NAMALWA (cell line): ENCODE data around the gene KIF17.

Experiments used
- DNase-seq: peaks from one replicate; pipeline ENCODE4 v3.0.0-alpha.2; 2015; ENCODE audit warnings: low spot score

KIF17 gene

DNA sequence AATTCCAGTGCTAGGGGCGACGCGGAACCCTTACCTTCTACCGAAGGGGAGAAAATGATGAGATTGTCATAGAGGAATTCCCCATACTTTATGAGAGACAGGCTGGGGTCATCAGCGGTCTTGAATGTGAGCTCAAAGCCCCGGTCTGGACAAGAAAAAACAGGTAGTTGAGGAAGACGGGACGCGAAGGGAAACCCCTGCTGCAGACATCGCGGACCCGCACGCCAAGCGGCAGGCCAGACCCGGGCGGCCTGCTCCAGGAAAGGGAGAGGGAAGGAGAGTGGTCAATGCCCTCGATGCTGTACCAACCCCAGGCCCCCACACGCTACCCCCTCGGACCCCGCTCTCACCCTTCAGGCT is 57.0 kb downstream of the KIF17 start:
- no peak for DNase-seq

DNA sequence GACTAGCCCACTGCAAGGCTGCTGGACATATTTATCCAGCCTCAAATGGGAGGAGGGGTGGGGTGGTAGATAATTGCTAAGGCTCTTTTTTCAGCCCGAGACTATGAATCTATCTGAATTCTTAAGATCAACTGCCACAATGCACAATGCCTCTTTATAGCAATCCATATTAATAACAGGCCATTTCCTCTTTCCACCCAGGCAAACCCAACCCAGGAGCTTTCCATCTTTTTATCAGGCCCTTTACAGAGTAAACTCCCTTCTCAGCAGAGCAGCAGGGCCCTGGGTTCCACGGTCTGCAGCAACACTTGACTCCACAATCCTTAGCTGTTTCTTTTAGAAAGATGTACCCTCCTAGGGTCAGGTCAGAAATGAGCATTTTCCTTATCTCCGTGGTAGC is 57.4 kb downstream of the KIF17 start:
- no peak for DNase-seq

DNA sequence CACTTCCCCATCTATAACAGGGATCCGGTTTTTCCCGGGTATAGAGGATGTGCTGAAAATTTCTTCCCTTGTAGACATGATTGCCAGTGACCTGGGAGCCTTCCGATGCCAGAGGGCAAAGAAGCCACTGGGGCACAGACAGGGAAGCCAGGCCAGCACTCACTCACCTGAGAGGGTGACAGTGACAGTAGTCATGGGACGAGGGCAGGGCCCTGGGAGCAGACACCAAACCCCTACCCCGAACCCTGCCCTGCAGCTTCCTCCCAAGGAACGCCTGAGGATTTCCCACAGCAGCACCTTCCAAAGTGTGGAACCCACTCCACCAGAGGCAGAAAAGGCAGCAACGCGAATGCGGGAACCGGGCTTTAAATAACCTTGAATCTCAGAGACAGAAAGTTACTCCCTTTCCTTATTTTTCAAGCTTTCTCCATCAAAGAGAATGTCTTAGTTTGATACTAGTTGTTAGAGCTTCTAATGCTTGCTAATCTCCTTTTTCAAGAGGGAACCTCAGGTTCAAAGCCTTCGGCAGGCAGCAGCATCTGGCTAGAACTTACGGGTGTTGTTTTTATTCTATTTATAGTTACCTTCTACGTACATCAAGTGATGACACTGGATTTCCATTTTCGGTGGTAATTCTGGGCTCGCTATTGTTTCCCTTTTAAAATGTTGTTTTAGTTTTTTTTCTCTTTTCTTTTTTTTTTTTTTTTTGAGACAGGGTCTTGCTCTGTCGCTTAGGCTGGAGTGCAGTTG is 59.5 kb downstream of the KIF17 start:
- no peak for DNase-seq

DNA sequence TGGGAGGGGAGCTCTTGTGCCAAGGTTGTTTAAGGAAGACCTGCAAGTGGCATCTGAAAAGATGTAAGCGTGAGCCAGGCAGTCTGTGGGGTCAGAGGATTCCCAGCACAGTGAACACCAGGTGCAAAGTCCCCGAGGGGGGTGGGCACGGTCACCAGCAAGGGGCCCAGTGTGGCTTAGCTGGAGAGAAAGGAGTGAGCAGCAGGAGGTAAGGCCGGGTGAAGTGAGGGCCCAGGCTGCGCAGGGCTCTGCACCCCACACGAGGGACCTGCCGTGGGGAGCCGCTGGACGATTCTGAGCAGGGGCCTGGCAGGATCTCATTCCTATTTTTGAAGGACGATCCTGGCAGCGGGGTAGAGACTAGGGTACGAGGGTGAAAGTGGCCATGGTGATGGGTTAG is 60.8 kb downstream of the KIF17 start:
- DNase-seq, result no peak

DNA sequence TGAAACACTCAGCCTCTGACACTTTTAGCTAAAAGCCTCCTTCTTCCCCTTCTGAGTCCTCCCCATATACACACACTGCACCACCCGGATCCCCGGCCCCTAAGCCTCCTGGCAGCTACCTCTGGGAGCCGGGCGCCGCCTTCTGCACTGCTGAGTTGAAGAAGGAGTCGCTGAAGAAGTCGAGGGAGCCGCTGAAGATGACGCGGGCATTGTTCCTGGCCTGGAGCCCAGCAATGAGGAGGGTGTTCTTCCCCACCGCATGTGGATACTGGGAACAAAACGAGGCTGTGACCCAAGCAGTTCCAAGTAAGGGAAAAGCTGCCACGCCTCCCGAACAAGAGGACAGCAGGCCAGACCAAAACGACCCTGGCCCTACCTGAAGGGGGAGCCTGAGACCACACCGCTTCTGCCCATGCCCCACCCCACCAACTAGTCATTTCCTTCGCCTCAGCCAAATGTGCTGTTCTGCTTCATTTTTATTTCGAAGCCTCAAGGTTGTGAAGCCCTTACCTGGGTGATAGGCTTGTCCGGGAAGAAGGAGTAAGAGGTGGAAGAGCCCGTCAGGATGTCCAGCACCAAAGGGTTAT is 63.6 kb downstream of the KIF17 start:
- no peak for DNase-seq

DNA sequence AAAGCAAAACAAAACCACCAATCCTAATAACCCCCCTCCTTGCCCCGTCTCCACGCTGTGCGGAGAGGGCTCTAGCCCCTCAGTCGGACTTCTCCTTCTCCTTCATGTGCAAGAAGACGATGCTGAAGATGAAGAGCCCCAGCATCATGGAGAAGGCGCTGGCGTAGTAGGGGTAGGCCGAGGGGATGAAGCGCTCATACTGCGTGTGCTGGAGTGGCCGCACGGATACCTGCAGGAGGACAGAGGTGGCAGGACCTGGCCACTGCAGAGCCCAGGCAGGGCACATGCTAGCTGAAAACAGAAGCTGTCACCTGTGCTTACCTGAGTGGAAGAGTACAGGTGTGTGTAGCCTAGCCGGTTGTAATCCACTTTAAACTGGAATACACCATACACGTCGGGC is 65.5 kb downstream of the KIF17 start:
- no peak for DNase-seq

DNA sequence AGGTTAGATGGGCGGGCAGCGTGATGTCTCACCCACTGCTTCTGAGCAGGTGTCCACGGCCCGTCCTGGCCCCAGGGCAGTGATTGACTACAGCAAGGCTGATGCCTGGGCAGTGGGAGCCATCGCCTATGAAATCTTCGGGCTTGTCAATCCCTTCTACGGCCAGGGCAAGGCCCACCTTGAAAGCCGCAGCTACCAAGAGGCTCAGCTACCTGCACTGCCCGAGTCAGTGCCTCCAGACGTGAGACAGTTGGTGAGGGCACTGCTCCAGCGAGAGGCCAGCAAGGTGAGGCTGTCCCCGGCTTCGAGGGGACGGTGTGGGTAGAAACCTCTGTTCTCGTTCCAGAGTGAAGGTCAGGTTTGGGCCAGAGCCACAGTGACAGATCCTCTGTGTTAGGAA is 68.9 kb downstream of the KIF17 start:
- no peak for DNase-seq

DNA sequence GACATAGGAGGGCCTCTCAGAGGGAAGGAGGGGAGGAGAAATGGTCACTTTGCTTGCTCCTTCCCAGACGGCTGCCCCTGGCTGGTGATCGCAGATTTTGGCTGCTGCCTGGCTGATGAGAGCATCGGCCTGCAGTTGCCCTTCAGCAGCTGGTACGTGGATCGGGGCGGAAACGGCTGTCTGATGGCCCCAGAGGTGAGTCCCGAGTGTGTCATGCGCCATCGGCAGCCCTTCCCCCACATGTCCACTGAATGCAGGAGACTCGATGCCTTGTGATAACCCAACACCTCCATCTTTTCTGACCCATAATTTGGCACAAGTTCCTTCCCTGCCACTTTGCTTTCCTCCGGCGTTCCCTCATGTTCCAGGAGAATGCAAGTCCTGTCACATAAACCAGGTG is 69.4 kb downstream of the KIF17 start:
- DNase-seq, result no peak

DNA sequence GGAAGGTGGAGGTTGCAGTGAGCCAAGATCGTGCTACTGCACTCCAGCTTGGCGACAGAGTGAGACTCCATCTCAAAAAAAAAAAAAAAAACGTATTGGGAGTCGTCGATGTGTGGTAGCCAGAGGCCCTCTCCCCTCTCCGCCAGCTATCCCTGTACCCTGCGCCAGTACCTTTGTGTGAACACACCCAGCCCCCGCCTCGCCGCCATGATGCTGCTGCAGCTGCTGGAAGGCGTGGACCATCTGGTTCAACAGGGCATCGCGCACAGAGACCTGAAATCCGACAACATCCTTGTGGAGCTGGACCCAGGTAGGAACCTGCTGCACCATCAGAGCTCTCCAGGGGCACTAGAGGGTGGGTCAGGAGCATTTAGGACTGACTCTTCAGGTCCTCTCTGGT is 72.4 kb downstream of the KIF17 start:
- DNase-seq, result no peak

DNA sequence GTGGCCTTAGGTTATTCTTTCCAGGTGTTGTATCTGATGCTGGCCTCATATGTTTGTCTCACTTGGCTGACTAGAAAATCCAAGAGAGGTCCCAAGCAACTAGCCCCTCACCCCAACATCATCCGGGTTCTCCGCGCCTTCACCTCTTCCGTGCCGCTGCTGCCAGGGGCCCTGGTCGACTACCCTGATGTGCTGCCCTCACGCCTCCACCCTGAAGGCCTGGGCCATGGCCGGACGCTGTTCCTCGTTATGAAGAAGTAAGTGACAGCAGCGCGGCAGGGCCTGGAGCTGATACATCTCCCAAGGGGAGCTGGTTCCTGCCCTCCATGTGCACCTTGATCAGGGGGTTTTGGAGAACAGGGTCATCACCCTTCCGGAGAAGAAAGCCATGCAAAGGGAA is 73.4 kb downstream of the KIF17 start:
- no peak for DNase-seq

DNA sequence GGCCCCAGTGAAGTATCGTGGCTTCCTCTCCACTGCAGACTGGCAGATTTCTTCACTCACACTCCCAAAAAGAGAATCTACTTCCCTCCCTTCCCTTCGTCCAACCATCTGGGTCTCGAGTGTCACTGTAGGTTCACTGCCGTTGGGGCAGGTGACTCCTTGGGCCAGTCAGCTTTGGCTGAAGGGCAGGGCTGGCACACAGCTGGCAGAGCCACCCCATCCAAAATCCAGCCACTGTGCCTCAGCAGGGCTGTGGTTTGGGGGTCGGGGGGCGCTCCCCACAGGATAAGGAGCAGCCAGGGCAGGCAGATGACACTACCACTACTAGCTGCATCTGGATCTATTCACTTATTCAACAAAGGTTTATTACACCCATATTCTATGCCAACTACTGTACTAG is 74.7 kb downstream of the KIF17 start:
- DNase-seq, result no peak

DNA sequence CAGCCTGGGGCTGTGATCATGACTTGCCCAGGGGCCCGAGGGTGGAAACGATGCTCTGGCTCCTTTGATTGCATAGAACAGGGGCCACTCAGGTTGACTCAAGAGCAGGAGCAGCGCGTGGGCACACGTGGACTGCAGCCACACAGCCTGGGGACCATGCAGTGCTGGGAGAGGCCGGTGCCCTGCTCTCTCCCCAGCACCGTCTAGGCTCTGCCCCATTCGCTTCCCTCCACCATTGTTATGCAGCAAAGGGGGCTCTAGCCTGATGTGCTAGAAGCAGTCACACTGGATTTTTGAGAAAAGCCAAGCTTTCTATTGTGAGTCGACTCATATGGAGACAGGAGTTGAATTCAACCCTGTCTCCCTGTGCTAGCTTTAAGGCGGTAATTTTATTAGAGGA is 75.8 kb downstream of the KIF17 start:
- DNase-seq, result no peak

DNA sequence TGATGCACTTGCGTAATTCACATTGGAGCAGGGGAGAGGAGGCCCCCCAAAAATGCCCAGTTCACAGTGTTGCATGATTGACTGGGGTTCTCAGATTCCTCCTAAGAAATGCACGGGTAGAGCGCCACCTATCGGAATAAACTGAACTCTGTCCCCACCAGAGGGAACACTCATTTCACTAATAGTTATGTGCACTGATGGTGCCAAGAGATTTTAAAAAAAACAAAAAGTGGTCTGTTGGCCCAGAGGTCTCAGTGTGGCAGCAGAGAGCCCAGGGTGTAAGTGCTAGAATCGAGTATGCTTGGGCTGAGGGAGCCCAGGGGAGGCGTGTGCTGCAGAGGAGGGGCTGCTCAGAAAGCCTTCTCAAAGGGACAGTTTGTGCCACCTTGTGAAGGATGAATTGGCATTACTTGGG is 77.6 kb downstream of the KIF17 start:
- peak; percentile 86 for DNase-seq

DNA sequence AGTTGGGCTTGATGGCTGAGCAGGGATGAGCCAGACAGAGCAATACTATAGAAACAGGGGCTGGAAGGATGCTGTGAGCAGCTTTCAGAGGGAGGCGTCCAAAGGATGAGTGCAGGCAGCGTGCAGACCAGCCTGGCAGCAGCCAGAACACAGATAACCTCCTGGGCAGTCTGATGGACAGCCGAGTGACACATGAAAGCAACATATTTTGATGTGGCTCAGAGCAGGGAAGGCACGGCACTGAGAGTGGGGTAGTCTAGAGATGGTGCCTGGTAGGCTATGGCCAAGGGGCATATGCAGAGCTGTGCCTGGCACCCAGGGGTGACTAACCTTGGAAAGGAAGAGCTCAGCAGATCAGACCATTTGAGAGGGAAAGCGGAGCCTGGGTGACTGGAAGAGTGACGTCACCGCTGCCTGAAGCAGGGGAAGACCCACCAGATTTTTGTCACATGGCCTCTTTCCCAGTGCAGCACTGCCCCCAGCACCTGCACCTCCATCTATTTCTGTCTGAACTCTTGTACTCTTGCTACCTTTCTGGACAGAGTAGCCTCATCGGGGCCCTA is 80.9 kb downstream of the KIF17 start:
- DNase-seq, result no peak

DNA sequence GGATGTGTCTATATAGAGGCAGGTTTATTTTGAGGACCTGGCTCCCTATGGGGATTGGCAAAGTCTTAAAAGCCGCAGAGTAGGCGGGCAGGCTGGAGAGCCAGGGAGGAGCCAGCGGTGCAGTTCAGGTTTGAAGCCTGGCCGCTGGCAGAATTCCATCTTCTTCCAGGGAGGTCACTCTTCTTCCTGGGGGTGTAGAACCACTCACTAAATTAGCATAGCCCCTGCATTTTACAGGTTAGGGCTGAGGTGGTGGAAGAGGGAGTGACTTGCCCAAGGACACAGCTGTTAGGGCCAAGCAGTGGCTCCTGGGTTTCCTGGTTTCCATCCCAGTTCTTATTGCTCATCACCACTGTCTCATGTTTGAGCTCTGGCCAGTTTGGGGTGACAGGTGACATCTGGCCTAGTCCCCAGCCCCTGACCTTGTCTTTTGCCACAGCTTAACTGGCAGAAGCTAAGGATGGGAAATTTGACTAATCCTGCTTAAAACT is 83.2 kb downstream of the KIF17 start:
- DNase-seq, result no peak

DNA sequence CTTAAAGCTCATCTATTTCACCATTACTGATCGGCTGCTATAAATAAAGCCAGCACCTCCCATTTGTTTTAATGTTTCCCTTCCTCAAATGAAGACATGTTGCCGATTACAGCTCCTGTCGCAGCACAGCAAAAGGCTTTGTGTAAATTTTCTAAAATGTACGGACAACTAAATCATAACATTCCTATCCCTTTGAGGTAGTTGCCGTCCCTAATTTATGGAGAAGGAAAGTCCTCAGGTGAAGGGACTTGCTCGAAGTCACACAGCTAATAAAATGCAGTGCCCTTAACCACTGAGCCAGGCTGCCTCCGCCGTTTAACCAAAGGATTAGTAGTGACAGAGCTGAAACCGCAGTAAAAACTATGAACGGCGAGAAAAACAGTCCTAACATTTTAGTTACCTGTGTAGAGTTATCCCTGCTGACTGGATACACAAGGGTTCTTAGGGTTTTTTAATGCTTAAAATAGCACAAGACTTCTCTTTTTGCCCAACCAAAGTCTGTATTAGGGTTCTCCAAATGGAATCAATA is 83.7 kb downstream of the KIF17 start:
- no peak for DNase-seq

DNA sequence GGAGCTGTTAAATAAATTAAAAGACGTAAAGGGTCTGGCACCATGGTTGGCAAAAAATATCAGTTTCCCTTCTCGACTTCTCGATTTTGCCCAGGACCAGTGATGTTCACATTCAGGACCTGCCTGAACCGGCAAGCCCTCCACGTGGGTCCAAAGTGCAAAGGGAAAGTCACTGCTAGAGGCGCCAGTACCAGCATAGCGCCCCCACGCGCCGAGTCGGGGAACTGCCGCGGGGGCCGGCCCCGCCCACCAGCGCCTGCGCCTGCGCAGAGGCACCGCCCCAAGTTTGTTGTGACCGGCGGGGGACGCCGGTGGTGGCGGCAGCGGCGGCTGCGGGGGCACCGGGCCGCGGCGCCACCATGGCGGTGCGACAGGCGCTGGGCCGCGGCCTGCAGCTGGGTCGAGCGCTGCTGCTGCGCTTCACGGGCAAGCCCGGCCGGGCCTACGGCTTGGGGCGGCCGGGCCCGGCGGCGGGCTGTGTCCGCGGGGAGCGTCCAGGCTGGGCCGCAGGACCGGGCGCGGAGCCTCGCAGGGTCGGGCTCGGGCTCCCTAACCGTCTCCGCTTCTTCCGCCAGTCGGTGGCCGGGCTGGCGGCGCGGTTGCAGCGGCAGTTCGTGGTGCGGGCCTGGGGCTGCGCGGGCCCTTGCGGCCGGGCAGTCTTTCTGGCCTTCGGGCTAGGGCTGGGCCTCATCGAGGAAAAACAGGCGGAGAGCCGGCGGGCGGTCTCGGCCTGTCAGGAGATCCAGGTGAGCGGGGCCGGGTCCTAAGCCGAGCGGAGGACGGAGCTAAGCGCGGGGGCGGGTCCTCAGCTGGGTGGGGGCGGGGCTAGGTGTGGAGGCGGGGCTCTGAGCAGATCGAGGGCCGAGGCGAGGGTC is 84.4 kb downstream of the KIF17 start, which contains the start of gene PINK1:
Gene PINK1, plus strand, starts transcription at position 269 of the 875 bp plus-strand sequence. Its CDS starts 91 bp downstream, at position 360.
- peak; percentile 80 for DNase-seq

DNA sequence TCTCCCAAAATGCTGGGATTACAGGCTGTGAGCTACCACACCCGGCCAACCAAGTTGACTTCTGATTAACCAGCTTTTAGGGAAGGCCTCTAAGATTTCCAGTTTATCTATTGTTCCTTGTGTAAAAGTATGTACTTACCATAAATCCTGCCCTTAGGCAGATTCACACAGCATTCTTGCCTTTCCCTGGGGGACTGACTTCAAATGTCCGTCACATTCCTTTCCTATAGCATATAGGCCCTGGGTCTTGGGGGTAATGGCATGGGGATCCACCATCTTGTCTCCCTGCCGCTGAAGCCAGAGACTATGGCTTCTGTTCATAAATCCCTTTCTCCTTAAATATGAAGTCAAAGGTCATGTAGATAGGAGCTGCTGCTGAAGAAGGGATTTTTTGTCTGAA is 85.4 kb downstream of the KIF17 start:
- no peak for DNase-seq

DNA sequence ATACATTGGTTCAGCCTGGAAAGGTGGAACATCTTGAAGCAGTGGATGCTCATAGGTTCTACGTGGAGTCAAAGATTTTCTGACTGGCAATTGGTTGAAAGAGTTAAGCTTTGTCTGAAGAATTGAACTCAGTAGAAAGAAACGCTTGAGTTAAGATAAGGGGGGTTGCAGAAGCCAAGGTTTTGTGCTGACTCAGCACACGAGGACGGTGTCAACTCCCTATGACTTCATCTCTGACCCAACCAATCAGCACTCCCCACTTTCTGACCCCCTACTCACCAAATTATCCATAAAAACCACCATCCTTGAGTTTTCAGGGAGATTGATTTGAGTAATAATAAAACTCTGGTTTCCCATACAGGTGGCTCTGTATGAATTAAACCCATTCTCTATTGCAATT is 87.1 kb downstream of the KIF17 start:
- no peak for DNase-seq

DNA sequence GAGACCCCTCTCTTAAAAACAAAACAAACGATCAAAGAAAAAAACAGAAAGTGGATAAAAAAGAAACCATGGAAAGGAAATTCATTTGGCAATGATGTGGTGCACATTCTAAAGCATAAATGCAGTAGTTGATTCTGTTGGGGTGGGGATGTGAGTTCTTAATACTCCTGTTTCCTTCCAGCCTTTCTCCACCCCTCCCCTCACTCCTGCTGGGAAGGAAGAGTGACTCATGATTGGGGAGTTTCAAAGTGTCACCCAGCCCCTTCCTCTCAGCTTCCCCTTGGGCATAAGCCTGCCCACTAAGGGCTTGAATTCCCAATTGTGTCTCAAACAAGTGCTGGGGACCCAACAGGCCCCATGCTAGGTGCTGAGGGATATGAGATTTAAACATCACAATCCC is 91.3 kb downstream of the KIF17 start:
- DNase-seq, result no peak

DNA sequence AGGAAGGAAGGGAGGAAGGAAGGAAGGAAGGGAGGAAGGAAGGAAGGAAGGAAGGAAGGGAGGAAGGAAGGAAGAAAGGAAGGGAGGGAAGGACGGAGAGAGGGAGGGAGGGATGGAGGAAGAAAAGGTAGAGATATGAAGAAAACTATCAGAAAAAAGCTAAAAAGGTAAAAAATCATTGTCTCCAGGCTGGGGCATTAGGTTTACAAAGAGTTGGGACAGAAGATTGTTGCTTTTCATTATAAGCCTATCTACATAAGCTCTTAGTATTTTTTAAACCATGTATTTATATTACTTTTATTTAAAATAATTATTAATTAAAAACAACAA is 91.7 kb downstream of the KIF17 start:
- no peak for DNase-seq
